GM19025 (cell line): ENCODE measurements around the gene LSS.
"Not testable (repeated sequence)": the region's sequence is repeated elsewhere in the genome, so short reads cannot be mapped to it uniquely, and the experiment has no call there.

Experiments
- ATAC-seq: cut with Tn5 transposase; IDR thresholded peaks from one replicate; pipeline ENCODE4 v1.9.1; 2021; ENCODE audit warnings: mild to moderate bottlenecking, low read depth, moderate library complexity; ENCODE audit not compliant: unreplicated experiment

LSS gene

GRCh38 chr21:46142582-46143473 lies 85.7 kb downstream of the LSS start:
- no peak for ATAC-seq

GRCh38 chr21:46141767-46142581 lies 86.6 kb downstream of the LSS start:
- no peak for ATAC-seq

GRCh38 chr21:46140352-46141003 lies 88.1 kb downstream of the LSS start:
- not testable (repeated sequence) for ATAC-seq

- ATAC-seq, result no peak
Measured at GRCh38 chr21:46139686-46140085, 88.9 kb downstream of the LSS start.

GRCh38 chr21:46138383-46138970 lies 90.1 kb downstream of the LSS start:
- no peak for ATAC-seq
